Measurements from ENCODE around the gene CACNA1C. TPM values are rescaled to one million over a fixed set of nuclear protein-coding genes. Genes with fewer than 3 reads are reported as not detected.

Gene CACNA1C
- total and polyA plus RNA-seq, 10 of the 15 experiments (the other 5 are each of a cell fraction or from before 2014, with no cell fraction given): under 0.01 to 0.15 (median 0.09) TPM; not detected in 5

DNA sequence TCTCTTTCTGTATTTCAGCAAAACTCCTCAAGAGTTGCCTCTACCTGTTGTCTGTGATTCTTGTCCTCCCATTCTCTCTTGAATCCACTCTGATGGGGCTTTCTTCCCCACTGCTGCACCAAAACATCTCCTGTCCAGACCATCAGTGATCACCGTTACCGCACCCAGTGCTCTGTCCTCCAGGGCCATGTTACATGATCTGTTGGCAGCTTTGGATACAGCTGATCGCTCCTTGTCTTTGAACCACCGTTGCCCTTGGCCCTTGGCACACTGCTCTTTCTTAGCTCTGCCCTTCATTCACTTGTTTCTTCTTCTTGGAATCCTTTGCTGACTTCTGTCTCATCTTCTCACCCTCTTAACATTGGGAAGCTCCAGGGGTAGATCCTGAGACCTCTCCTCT, 408.3 kb downstream of the CACNA1C start:
- TF ChIP-seq TCF7 (IDR thresholded peaks at IDR 0.05; ENCODE audit: borderline replicate concordance): no peak
- no TSS peak for BruUV-seq (replicated peaks)
- CTCF ChIA-PET: no interaction called here
- POLR2A ChIA-PET: no interaction called here
- Histone ChIP-seq H3K27me3 (replicated peaks in 1 of 2; ENCODE audit: control insufficient read depth in 2 of 2, insufficient read depth in 2 of 2, low read length in 1 of 2) (peaks cover 3 to 6% of the 10 kb centered on the region in 2 experiments; a peak in 3 of 4 replicates), H3K9ac (ENCODE audit: control insufficient read depth, insufficient read depth, low read length) (no peak overlapping the region), H3K4me2 (ENCODE audit: control insufficient read depth, insufficient read depth) (no peak overlapping the region), H3K4me1 (ENCODE audit: control insufficient read depth, insufficient read depth, low read length) (no peaks in the 10 kb centered on the region), H2AFZ (ENCODE audit: control insufficient read depth, low read depth, low read length) (no peak overlapping the region), H3K36me3 (ENCODE audit: control insufficient read depth in 2 of 2, insufficient read depth in 2 of 2, low read length in 1 of 2) (no peaks in the 10 kb centered on the region), H3K79me2 (ENCODE audit: control insufficient read depth, insufficient read depth, low read length) (no peaks in the 10 kb centered on the region), H3K4me3 (no peak overlapping the region), H3K27ac (ENCODE audit: control insufficient read depth, insufficient read depth) (no peak overlapping the region), H4K20me1 (ENCODE audit: control insufficient read depth, insufficient read depth) (no peaks in the 10 kb centered on the region), H3K9me3 (replicated peaks; ENCODE audit: control insufficient read depth, insufficient read depth, low read length) (no peaks in the 10 kb centered on the region)
- in situ Hi-C loops (cut with MboI): no loop called here
- ATAC-seq: no peak
- SMC1A ChIA-PET (ENCODE audit: uncharacterized antibody, unreplicated experiment): no interaction called here
- FAIRE-seq: no peak
- intact Hi-C loops (cut with micrococcal nuclease; ENCODE audit: unreplicated experiment): no loop called here
- no peak for DNase-seq (ENCODE audit: low read depth, low spot score)
- 54% methylated on average over 4 of the region's 4 CpGs for WGBS (ENCODE audit: insufficient coverage, insufficient replicate concordance, low lambda C conversion rate, missing lambda C conversion rate)
- RAD21 ChIA-PET (ENCODE audit: unreplicated experiment): no interaction called here

- ChIA-PET POLR2A (no interaction called here), CTCF (no interaction called here), RAD21 (ENCODE audit: unreplicated experiment) (no interaction called here), SMC1A (ENCODE audit: uncharacterized antibody, unreplicated experiment) (no interaction called here)
- no peaks in the 10 kb centered on the region for H3K36me3 ChIP-seq (ENCODE audit: control insufficient read depth in 2 of 2, insufficient read depth in 2 of 2, low read length in 1 of 2)
- BruUV-seq (replicated peaks): no TSS peak
- no peak overlapping the region for H2AFZ ChIP-seq (ENCODE audit: control insufficient read depth, low read depth, low read length)
- no peak for ATAC-seq
- no peak for DNase-seq (ENCODE audit: low read depth, low spot score)
- no peak overlapping the region for H3K9ac ChIP-seq (ENCODE audit: control insufficient read depth, insufficient read depth, low read length)
- H4K20me1 ChIP-seq (ENCODE audit: control insufficient read depth, insufficient read depth): no peaks in the 10 kb centered on the region
- H3K4me1 ChIP-seq (ENCODE audit: control insufficient read depth, insufficient read depth, low read length): no peaks in the 10 kb centered on the region
- peaks cover 3 to 7% of the 10 kb centered on the region in 2 experiments for H3K27me3 ChIP-seq (replicated peaks in 1 of 2; ENCODE audit: control insufficient read depth in 2 of 2, insufficient read depth in 2 of 2, low read length in 1 of 2)
- 59% methylated on average over 12 of the region's 12 CpGs for WGBS (ENCODE audit: insufficient coverage, insufficient replicate concordance, low lambda C conversion rate, missing lambda C conversion rate)
- FAIRE-seq: no peak
- in situ Hi-C loops (cut with MboI) (no loop called here), intact Hi-C loops (cut with micrococcal nuclease; ENCODE audit: unreplicated experiment) (no loop called here)
- H3K79me2 ChIP-seq (ENCODE audit: control insufficient read depth, insufficient read depth, low read length): no peaks in the 10 kb centered on the region
- H3K4me2 ChIP-seq (ENCODE audit: control insufficient read depth, insufficient read depth): no peak overlapping the region
- H3K9me3 ChIP-seq (replicated peaks; ENCODE audit: control insufficient read depth, insufficient read depth, low read length): no peaks in the 10 kb centered on the region
- TF ChIP-seq NR2C1 (IDR thresholded peaks at IDR 0.05): no peak
- TF ChIP-seq NFIC (IDR thresholded peaks at IDR 0.05; ENCODE audit: low read depth, low read length): no peak
- TF ChIP-seq FOS (IDR thresholded peaks at IDR 0.05; ENCODE audit: borderline replicate concordance, extremely low read depth, insufficient read length): no peak
- TF ChIP-seq MEF2B (IDR thresholded peaks at IDR 0.05; ENCODE audit: partially characterized antibody, poor library complexity, severe bottlenecking): no peak
- no peak for TF ChIP-seq CHD4 (IDR thresholded peaks at IDR 0.05)
- no peak for TF ChIP-seq RUNX3 (IDR thresholded peaks at IDR 0.05; ENCODE audit: low read length)
- TF ChIP-seq TARDBP (IDR thresholded peaks at IDR 0.05; ENCODE audit: borderline replicate concordance): no peak
- no peak for TF ChIP-seq IRF5 (IDR thresholded peaks at IDR 0.05; ENCODE audit: borderline replicate concordance)
- TF ChIP-seq POLR2AphosphoS2 (IDR thresholded peaks at IDR 0.05; ENCODE audit: low read depth, low read length): no peak
- no peak for TF ChIP-seq E2F4 (IDR thresholded peaks at IDR 0.05; ENCODE audit: low read depth, low read length)
- no peak for TF ChIP-seq ZSCAN29 (IDR thresholded peaks at IDR 0.05)
- no peak for TF ChIP-seq SREBF2 (IDR thresholded peaks at IDR 0.05; ENCODE audit: low read length)
- TF ChIP-seq DPF2 (IDR thresholded peaks at IDR 0.05): no peak
- TF ChIP-seq BMI1 (IDR thresholded peaks at IDR 0.05; ENCODE audit: borderline replicate concordance): no peak
- TF ChIP-seq KDM1A (IDR thresholded peaks at IDR 0.05; ENCODE audit: borderline replicate concordance): no peak
- H3K4me3 ChIP-seq: no peak overlapping the region
- H3K27ac ChIP-seq (ENCODE audit: control insufficient read depth, insufficient read depth): no peak overlapping the region
Measured at GRCh38 chr12:2461645-2462044, 408.9 kb downstream of the CACNA1C start.

Data from GM12878 (cell line).